SK-N-SH (cell line): ENCODE data around the gene USP46.

ENCODE experiments used
- CHD2 ChIP-seq: fragments of 150-350 bp; IDR thresholded peaks from 2 replicates; pipeline ENCODE4 v1.6.1; 2018; ENCODE audit warnings: low read length; ENCODE audit not compliant: partially characterized antibody
- ELF1 ChIP-seq: IDR thresholded peaks from 2 replicates; pipeline ENCODE4 v1.4.0; 2012
- GABPA ChIP-seq: IDR thresholded peaks from 2 replicates; pipeline ENCODE4 v1.4.0; 2012; ENCODE audit warnings: low read depth, mild to moderate bottlenecking
- GATA2 ChIP-seq: sonication (generic); formaldehyde crosslinking; IDR thresholded peaks from 2 replicates; pipeline ENCODE4 v1.5.0; 2020; ENCODE audit warnings: mild to moderate bottlenecking, missing genetic modification reagents
- JUND ChIP-seq: IDR thresholded peaks from 2 replicates; pipeline ENCODE4 v1.4.0; 2012
- NFIC ChIP-seq: IDR thresholded peaks from 2 replicates; pipeline ENCODE4 v1.4.0; 2012; ENCODE audit warnings: borderline replicate concordance
- RAD21 ChIP-seq: IDR thresholded peaks from 2 replicates; pipeline ENCODE4 v1.6.1; 2012; ENCODE audit warnings: mild to moderate bottlenecking, low read length
- RCOR1 ChIP-seq: fragments of 150-350 bp; IDR thresholded peaks from 2 replicates; pipeline ENCODE4 v1.6.1; 2017; ENCODE audit warnings: antibody characterized with exemption, low read length
- SMC3 ChIP-seq: IDR thresholded peaks from 2 replicates; pipeline ENCODE4 v1.6.1; 2012; ENCODE audit warnings: low read depth, low read length, improper control_type of control experiment
- TAF1 ChIP-seq: IDR thresholded peaks from 2 replicates; pipeline ENCODE4 v1.6.1; 2012; ENCODE audit warnings: low read depth, mild to moderate bottlenecking, low read length, moderate library complexity, borderline replicate concordance
- TCF12 ChIP-seq: IDR thresholded peaks from 2 replicates; pipeline ENCODE4 v1.4.0; 2012
- TF ChIP-seq, protein P1 (sequence below): fragments of 200-600 bp; sonication (generic); IDR thresholded peaks from 2 replicates; pipeline ENCODE4 v1.6.1; 2017; ENCODE audit warnings: antibody characterized with exemption, mild to moderate bottlenecking, moderate library complexity
- TF ChIP-seq, protein P2 (sequence below): IDR thresholded peaks from 2 replicates; pipeline ENCODE4 v1.4.0; 2012; ENCODE audit warnings: low read depth

DNA sequence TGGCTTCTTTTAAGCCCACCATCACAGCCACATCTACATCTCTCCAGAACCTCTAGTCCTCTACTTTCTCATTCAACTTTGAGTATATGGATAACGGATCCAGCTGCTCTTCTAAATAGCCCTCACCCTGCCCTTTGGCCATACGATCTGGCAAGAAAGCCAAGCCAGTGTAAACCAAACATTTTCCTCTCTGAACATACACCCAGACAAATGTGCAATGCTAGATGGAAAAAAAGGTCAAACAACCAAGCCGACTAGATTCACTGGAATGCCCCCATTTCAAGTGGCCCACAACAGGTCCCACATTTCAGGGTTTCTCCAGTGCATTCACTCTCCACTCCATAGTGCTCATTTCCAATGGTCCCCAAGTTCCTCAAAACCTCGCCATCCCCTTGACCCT is 24.0 kb downstream of the USP46 start:
- TF ChIP-seq GABPA (no peak), JUND (no peak), NFIC (no peak), TAF1 (no peak), RAD21 (no peak), SMC3 (no peak), GATA2 (no peak), CHD2 (no peak), TCF12 (no peak), RCOR1 (no peak), ELF1 (no peak)
- TF ChIP-seq, protein P1, sequence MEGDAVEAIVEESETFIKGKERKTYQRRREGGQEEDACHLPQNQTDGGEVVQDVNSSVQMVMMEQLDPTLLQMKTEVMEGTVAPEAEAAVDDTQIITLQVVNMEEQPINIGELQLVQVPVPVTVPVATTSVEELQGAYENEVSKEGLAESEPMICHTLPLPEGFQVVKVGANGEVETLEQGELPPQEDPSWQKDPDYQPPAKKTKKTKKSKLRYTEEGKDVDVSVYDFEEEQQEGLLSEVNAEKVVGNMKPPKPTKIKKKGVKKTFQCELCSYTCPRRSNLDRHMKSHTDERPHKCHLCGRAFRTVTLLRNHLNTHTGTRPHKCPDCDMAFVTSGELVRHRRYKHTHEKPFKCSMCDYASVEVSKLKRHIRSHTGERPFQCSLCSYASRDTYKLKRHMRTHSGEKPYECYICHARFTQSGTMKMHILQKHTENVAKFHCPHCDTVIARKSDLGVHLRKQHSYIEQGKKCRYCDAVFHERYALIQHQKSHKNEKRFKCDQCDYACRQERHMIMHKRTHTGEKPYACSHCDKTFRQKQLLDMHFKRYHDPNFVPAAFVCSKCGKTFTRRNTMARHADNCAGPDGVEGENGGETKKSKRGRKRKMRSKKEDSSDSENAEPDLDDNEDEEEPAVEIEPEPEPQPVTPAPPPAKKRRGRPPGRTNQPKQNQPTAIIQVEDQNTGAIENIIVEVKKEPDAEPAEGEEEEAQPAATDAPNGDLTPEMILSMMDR, result no peak
- TF ChIP-seq, protein P2, sequence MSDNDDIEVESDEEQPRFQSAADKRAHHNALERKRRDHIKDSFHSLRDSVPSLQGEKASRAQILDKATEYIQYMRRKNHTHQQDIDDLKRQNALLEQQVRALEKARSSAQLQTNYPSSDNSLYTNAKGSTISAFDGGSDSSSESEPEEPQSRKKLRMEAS, result no peak
